T47D (cell line): Measurements from ENCODE around the gene SLC9A5.

Experiments used
- DNase-seq, 2 experiments: peaks; one replicate each; pipeline versions ENCODE4 v3.0.0 to v3.0.0-alpha.2; 2011 to 2012; ENCODE audit warnings: low read depth in 1 of 2, low spot score in 1 of 2
- JUND ChIP-seq: IDR thresholded peaks from 2 replicates; pipeline ENCODE4 v1.6.1; 2012; ENCODE audit warnings: low read depth
- in situ Hi-C: cut with HindIII; loops from 2 replicates; pipeline ENCODE4 v1.10.0; 2016; ENCODE audit warnings: low sequenced_read_pairs, low pct_unique_long_range_greater_than_20kb

SLC9A5 gene

DNA sequence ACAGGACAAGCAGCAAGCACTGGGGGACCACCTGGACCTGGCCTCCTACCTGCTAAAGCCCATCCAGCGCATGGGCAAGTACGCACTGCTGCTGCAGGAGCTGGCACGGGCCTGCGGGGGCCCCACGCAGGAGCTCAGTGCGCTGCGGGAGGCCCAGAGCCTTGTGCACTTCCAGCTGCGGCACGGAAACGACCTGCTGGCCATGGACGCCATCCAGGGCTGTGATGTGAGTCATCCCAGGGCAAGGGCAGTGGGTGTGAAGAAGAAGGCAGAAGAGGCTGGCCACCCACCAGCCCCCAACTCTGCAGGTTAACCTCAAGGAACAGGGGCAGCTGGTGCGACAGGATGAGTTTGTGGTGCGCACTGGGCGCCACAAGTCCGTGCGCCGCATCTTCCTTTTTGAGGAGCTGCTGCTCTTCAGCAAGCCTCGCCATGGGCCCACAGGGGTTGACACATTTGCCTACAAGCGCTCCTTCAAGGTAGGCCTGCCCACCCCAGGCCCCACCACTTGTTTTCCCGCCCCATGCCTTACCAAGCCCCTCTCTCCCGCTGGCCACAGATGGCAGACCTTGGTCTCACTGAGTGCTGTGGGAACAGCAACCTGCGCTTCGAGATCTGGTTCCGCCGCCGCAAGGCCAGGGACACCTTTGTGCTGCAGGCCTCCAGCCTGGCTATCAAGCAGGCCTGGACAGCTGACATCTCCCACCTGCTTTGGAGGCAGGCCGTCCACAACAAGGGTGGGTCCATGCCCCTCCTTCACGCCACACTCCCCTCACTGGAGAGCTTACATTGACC lies 37.9 kb downstream of the SLC9A5 start:
- in situ Hi-C loops: no loop called here
- TF ChIP-seq JUND: no peak
- DNase-seq: no peak

DNA sequence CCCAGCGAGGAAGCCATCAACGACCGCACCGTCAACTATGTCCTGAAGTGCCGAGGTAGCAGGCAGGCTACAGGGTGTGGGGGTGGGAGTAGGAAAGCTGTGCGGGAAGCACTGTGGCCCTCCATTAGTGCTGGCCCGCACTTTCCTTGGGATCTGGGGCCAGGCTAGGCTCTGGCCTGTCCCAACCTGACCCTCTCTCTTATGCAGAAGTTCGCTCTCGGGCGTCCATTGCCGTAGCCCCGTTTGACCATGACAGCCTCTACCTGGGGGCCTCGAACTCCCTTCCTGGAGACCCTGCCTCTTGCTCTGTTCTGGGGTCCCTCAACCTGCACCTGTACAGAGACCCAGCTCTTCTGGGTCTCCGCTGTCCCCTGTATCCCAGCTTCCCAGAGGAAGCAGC lies 39.2 kb downstream of the SLC9A5 start:
- TF ChIP-seq JUND: no peak
- DNase-seq: no peak
- in situ Hi-C loops: no loop called here

GRCh38 chr16:67291461-67291860 lies 42.7 kb downstream of the SLC9A5 start:
- no peak for DNase-seq
- no peak for TF ChIP-seq JUND
- in situ Hi-C loops: no loop called here

- in situ Hi-C loops: no loop called here
- DNase-seq: no peak
- no peak for TF ChIP-seq JUND
Observed at GRCh38 chr16:67294171-67294757, 45.5 kb downstream of the SLC9A5 start.

DNA sequence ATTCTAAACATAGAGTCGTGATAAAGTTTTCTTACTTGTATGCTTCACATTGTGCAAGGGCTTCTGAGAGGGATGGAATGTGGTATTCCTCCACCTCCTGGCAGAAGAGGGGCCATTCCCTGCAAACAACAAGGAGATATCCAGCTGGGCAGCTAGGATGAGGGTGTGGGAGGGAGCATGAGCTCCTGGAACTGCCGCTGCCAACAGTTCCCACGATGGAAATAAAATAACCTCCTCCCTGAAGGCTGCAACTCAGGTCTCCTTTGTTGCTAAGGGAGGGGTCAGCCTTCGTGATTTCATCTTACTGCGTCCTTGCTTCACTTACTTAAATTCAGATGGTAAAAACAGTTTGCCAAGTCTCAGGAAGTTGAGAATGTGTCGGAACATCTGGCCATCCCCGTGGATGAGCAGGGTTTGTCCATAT lies 46.2 kb downstream of the SLC9A5 start:
- no peak for TF ChIP-seq JUND
- DNase-seq: no peak
- in situ Hi-C loops: no loop called here

DNA sequence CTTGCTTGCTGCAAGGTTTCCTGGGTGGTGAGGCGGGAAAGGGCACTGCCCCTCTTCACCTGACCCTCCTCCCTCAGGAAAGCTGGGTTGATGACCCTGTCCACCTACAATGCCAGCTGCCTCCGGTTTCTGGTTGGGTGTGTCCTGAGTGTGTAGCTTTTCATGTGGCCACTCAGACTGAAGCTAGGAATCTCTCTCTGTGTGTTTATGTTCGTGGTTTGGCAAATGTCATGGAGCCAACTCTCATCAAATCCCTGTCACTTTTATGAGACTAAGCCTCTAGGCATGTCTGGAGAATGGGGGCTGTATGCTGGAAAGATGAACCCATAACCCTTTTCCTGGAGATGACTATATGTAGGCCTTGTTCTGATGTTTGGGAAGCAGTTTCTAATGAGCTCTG lies 47.6 kb downstream of the SLC9A5 start:
- in situ Hi-C loops: no loop called here
- DNase-seq: no peak
- no peak for TF ChIP-seq JUND

GRCh38 chr16:67298277-67298676 lies 49.5 kb downstream of the SLC9A5 start:
- no peak for TF ChIP-seq JUND
- in situ Hi-C loops: no loop called here

DNA sequence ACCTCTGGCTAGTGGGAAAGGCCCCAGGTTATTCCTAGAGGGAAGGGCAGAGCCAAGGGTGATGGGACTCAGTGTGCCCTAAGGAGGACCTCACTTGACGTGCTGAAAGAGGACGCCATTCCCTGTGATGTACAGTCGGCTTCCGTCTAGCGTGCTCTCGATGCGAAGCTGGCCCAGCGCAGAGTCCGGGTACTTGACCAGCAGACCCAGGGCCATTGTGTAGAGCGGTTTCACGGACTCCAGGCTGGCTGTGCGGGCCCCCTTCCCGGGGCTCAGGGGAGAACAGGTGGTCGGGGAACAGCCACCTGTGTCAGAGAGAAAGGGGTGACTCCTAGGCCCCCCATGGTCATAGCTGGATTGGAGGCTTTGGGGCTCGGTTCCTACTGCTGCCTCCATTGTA lies 50.5 kb downstream of the SLC9A5 start:
- no peak for TF ChIP-seq JUND
- in situ Hi-C loops: no loop called here
- no peak for DNase-seq

More at GRCh38 chr16:67298277-67298676, 49.5 kb downstream of the SLC9A5 start:
- DNase-seq: no peak

DNA sequence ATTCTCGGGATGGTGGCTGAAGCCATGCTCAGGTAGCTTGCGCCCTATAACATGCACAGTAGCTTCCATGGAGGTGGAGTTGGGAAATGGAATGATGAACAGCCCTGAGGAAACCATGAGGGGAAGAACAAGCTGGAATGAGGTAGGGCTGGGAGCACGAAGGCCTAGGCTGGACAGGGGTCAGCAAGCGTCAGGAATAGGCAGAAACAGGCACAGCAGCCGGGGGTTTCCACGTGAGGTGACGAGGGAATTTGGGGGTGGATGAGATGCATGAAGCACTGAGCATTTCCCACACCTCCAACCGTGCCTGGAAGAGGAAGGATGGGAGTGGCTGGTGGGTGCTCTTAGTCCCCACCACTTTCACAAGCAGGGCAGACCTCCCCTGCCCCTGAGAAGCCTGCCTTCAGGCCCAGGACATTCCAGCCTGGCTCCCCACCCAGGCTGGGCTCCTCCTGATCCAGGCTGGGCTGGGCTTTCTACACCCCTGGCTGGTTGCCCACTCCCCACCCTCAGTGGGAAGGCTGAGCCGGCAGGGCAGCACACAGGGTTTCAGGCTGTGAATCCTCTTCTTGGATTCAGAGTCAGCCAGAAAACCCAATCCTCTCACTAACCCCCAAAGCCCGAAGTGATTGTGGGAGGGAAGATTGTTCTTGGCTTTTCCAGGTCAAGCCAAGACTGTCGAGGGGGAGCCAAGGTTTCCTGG lies 52.5 kb downstream of the SLC9A5 start:
- TF ChIP-seq JUND: no peak
- no peak for DNase-seq
- in situ Hi-C loops: no loop called here

DNA sequence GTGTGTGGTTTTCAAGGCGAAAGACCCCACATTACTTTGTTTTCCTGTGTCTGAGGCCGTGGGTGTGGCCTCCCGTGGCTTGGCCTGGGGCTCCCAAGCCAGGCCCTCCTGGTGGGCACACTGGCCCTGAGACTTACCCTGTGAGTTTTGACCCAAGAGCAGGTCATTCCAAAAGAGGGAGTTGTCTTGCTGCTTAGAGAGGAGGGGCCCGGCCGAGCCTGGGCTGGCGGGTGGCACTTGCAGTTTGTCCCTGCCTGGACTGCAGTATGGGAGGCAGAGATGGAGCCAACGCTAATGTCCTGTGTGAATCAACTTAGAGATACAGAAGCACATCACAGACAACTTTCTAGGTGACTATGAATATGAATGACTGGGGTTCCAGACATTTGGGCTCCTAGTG lies 53.3 kb downstream of the SLC9A5 start:
- no peak for TF ChIP-seq JUND
- no peak for DNase-seq
- in situ Hi-C loops: no loop called here

DNA sequence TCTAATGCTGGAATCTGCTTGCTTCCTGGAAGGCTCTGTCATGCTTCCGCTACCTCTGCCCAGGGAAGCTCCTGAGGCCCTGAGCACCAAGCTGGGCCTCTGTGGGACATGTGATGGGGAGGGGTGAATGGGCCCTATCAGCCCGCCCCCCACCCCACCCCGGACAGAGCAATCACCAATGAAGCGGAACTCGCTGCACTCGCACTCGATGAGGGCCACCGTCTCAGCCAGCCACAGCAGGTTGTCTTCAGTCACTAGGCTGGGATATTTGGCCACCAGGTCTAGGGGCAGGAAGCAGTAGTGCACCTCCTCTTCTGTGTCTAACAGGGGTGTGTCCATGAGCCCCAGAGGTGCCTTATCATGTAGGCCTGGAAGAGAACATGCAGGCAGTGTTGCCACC lies 54.2 kb downstream of the SLC9A5 start:
- DNase-seq: no peak
- in situ Hi-C loops: no loop called here
- no peak for TF ChIP-seq JUND

GRCh38 chr16:67304020-67304419 lies 55.2 kb downstream of the SLC9A5 start:
- no peak for TF ChIP-seq JUND
- no peak for DNase-seq
- in situ Hi-C loops: no loop called here

- no peak for DNase-seq
Observed at GRCh38 chr16:67305216-67306071, 56.7 kb downstream of the SLC9A5 start.

More at GRCh38 chr16:67305216-67306071, 56.7 kb downstream of the SLC9A5 start:
- TF ChIP-seq JUND: no peak
- in situ Hi-C loops: no loop called here
